Hematopoietic multipotent progenitor cell treated with erythropoietin and hydrocortisone succinate and interleukin-3 and kit ligand, for 17 days (in vitro differentiated cells): ENCODE data around the gene MMP21.
A peak's percentile ranks its signal among the peaks of the same experiment; 100 is the strongest.

ENCODE experiments used
- DNase-seq: peaks from one replicate; pipeline ENCODE4 v3.0.0-alpha.2; 2015; ENCODE audit warnings: low spot score

The MMP21 gene

DNA sequence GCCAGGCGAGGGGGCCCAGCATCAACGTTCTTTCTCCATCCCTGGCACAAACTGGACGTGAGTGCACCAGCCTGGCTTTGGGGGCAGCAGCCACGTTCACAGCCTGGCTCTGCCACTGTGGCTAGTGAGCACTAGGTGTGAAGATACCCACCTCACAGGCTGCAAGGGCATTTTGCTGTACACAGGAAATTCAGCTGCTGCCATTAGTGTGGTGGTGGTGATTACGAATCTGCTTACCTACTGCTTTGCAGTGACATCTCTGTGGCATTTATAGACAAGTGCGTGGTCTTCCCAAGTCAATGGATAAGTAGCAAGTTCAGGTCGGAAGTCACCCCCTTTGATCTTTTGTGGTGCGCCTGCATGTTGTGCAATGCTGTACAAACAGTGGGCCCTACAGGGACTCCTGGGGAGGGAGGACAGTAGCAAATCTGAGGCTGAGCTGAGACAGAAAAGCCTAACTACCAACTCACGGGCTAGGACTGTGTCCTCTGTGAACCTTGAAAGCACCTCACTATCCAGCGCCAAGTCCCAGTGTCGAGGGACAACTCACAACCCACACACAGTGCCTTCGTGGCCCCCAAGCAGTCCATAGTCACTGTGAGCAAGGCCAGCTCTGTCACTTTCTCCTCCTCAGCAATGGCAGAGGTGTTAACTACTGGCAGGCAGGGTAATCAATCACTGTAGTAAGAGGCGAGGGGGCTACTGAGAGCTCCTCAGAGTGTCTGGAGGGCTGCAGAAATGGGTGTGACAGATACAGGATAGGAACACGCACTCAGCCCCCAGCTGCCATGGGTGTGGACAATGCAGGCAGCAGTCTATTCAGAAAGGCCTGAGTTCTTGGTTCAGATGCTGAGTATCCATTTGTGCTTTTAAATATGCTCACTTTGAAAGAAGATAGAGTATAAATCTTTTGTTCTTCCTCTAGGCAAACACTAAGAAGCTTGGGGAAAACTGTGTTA is 17.0 kb upstream of the MMP21 start:
- no peak for DNase-seq

DNA sequence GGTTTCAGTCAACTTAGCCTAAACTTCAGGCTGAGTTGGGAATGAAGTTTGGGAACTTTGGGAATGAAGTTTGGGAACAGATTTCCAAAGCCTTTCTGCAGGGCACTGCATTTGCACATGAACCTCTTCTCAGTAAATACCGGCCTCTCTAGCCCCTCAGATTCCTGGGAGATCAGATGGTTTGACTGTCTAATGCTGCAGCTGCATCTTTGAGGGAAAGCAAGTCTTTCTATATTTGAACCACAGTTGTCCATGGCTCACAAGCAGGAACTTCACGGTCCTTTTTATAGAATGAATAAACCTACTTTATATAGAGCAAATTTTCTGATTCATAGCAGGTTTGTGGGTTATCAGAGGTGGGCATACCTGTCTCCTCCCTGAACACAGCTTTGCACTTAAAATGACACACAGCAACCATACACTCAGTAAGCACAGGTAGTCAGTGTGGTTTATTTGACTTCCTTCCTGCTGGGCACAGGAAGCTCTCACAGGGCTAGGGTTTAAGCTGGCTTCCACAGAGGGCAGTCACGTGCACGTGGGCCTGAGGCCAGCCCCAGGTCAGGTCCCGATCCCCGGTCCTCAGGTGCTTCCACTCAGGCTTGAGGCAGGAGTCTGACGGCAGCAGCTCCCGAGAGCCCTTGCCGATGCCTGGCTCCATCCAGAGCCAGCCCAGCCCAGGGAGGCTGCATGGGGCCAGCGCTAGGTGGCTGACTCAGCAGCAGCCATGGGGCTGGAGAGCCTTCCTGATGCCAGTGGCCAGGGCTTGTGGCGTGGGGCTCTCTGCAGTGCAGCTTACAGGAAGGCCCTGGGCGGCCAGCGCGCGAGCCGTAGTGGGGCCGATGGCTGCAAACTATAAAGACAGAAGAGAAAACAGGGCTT is 12.8 kb upstream of the MMP21 start:
- DNase-seq, result no peak

DNA sequence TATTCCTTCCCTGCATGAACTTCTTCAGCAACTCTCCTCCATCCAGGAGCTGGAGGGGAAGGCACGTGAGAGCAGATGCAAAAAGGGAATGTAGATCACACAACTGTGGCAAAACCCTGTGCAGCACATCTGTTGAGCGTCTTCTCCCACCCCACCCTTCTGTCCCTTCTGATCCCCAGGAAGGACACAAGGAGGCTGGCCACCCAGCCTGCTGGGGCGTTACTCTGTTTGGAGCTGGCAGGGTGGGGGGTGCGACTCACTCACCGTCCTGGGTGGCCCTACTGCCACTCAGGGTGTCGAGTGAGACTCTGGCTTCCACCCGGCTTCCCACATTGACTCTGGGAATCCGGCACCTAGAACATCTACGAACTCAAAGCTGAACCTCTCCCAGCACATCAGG is 10.2 kb upstream of the MMP21 start:
- no peak for DNase-seq

DNA sequence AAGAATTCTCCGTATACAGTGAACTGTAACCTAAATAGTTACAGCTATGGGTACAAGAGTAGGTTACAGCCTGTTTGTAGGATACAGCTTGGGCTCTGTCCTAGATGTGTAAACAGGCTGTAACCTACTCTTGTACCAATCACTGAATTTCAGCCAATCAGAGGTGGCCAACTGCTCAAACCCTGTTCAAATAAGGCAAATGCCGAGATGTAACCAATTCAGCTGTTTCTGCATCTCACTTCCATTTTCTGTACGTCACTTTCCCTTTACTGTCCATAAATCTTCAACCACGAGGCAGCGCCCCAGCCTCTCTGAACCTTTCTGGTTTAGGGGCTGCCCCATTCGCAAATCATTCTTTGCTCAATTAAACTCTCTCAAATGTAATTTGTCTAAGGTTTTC is 8.3 kb upstream of the MMP21 start:
- no peak for DNase-seq

DNA sequence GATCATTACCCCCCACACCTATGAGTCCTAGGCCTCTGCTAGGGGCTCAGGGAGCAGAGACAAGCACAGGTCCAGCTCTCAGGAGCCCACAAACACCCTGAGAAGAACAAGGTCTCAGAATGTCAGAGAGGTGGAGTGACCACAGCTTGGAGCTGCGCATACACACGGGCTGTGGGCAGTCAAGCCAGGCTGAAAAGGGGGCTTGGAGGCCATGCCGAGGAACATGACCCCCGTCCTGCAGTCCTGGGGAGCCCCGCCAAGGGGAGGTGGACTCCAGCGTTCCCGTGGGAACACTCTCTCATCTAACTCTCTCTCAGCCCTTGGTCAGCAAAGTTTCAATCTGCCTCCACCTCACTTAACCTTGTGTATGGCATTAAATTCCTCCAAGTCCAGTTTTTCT is 7.8 kb upstream of the MMP21 start:
- DNase-seq, result no peak

DNA sequence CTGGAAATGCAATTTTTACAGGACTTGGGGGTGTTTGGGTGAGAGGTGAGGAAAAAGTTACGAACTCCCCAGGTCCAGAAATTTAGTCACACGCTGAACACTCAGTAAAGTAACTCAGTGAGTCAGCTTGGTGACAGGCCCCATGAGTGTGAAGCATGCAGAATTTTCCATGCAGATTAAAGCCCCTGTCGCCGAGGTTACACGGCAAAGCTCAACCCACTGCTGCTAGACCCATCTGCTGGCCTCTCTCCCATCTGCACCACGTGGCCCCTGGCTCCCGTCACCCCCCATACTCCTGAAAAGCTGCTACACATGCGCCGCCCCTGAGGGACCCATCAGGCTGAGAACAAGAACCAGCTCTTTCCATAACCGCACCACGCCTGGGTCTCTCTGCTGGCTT is 7.0 kb upstream of the MMP21 start:
- DNase-seq, result no peak

DNA sequence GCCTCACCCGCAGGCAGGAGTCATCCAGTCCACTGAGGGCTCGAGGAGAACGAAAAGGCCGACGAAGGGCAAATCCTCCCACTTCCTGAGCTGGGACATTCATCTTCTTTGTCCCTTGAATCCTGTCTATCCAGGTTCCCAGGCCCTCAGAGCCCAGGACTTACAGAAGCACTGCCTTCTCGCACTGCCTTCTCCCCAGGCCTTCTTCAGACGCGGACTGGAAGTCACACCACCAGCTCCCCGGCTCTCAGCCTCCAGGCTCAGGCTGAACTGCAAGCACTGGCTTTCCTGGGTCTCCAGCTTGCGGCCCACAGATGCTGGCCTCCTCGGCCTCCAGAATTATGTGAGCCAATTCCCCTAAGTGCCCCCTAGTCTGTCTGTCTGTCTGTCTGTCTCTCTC is 6.4 kb upstream of the MMP21 start:
- DNase-seq, result no peak

DNA sequence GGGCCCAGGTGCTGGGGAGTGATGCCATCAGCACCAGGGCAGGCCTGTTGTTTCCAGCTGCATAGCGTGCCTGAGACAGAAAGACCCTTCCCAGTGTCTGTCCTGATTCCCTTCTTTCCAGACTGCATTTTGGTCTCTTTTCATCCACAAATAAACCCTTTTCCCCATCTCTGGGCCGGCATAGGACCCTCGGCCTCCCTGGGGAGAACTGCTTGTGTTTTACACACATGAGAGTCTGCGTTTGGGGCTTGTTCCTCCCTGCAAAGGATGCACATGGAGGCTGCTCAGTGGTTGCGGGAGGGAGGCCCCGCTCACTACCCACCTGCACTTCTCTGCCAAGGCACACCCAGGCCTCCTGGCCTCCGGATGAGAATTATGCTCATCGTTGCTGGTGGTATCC is 5.8 kb upstream of the MMP21 start:
- DNase-seq, result no peak

DNA sequence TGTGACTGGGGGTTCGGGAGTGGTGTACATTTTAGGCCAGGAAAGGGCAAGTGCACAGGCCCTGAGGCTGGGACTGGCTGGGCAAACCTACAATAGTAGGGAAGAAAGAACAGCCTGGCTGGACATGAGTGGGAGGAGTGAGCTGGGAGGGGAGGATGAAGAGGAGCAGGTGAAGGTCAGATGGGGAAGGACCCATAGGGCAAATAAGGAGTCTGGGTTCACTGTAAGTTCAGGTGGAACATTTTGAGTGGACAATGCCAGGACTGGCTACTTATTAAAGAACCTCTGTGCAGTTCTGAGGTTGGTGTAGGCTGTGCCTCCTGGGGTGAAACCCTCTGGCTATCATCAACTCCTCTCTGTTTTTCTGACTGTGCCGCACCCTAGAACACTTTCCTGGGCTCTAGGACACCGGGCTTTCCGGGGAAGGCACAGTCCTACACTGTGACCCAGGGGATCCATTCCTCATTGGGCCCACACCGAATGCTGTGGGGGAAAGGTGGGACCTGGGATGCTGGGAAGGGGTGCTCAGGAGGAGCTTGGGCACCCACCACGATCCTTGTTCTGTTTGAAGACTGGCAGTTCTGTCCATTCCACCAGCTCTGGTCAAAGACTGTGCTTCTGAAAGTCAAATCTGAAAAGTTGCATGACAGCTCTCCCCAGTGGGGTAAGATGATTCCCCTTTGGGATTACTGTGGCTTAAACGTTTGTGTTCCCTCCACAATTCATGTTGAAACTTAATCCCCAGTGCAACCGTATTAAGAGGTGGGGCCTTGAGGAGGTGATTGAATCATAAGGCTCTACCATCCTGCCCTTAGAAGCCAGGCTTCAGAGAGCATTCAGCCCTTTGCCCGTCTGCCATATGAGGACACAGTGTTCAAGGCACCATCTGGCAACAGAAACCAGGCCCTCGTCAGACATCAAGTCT is 4.0 kb upstream of the MMP21 start:
- no peak for DNase-seq

DNA sequence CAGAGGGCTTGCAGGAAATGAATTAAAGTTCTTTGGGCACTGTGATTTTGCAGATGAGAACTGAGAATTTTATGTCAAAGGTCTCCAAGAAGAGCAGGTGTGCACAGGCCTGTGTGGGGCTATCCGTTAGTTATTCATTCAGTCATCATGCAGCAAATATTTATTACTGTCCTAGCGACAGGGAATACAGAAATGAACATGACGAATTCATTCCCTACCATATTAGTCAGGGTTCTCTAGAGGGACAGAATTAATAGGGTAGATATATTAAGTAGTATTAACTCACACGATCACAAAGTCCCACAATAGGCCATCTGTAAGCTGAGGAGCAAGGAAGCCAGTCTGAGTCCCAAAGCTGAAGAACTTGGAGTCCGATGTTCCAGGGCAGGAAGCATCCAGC is 2.9 kb upstream of the MMP21 start:
- no peak for DNase-seq

DNA sequence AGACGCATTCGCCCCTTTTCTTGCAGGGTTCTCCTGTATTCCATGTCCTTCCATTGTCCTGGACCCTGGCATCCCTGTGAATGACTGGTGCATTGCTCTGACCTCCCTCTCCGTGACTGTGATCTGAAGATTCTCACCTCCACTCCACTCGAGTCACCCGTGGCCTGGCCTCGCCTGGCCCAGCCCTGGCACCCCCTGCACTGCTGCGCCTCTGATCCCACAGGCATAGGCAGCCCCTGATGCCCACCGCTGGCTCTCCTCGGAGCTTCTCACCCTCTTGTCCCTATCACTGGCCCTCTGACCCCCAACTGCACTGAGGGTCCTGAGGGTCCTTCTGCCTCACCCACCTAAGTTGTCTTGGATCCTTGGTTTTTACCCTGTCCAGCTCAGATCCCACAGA is 2.2 kb upstream of the MMP21 start:
- DNase-seq, result no peak

DNA sequence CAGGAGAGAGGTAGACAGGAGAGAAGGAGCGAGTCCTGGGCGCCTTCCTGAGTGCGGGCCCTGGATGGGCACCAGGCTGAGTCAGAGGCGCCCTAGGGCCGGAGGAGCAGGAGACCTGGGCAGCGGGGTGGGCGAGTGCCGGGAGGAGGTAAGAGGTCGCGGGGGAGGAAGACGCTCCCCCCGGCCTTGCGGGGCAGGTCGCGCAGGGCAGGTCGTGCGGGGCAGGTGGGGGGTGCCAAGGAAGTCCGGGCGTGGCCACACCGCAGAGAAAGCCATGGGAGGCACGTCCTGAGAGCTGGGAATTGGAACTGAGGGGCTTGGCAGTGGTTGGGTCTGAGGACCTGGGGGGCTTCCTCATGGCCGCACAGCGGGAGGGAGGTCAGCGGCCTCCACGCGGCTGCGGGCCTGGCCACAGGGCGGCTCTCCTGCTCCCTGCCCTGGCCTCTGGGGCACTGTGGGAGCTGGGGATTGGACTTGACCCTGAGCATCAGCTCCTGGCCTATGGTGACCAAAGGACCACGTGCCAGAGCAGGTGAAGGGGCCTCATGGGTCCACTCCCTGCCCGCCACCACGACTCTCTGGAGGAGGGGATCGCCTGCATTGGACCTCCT is 935 bp downstream of the MMP21 start:
- no peak for DNase-seq

DNA sequence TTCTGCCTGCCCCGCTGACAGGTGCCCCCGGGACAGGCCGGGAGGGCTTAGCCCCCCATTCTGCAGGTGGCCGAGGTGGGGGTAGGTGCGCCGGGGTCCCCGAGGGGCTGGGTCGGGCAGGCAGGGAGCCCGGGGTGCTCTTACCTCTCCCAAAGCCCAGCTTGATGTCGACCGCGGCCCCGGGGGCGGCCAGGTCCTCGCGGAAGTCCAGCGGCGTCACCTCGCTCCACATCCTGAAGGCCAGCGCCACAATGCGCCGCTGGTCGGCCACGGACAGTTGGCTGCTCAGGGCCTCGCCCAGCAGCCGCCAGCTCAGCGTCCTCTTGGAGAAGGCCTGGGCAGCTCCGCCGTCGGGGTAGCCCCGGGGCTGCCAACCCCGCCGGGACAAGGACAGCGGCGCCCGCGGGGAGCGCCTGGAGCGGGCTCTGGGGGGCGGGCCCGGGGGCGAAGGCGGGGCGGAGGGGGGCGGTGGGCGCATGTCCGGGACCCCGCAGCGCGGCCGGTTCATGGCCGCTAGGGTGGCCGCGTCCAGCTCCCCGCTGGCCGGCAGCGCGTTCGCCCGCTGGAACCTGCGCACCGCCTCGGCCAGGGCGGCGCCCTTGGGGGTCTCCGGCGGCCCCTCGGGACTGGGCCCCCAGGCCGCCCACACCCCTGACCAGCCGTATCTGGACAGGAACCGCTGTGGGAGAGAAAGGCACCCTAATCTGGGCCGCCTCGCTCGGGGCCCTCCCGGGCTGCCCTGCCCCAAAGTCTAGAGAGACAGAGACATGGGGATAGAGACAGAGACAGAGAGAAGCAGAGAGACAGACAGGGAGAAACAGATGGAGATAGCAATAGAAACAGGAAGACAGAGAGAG is 1.7 kb downstream of the MMP21 start:
- no peak for DNase-seq

DNA sequence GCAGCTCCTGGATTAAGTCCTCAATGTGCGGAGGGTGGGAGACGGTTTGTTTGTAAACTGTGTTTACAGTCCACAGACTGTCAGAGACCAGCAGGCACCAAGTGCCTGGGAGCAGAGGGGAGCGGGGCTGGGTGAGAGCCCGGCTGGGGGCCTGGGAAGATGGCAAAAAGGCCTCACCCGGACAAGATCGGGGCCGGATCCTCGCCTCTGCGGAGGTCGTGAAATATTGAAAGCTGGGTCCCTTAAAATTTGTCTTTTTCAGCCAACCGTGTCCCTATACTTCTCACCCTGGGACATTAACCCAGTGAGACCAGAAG is 2.8 kb downstream of the MMP21 start:
- no peak for DNase-seq

DNA sequence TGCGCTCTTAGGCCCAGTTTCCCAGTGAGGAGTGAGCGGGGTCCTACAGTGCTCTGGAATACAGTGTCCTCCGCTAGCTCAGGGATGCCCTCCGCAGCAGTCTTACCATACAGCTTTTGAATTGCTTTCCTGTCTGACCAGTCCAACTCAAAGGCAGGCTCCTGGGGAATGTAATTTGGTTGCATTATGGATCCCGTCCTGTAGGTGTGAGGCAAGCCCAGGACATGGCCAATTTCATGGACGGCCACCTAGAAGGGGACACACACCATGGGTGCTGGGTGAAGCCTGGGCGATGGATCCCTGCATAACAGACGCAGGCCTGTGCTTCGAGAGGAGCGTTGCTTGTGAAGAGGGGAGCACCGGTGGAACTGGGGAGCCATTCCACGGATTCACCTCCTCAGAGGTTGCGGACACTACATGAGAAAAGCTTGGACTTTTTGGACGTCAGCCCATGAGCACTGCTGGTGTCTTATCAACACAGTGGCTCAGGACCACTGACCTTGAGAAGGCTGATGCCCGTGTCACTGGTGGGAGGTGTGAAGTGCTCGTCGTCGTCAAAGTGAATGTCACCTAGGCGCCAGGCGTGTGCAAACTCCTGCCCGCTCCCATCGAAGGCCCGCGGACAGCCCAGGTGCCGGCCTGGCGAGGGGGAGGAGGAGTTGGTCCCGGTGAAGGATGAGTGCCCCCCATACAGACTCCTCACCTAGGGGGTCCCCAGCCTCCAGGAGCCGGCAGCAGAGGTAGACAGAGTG is 3.3 kb downstream of the MMP21 start:
- no peak for DNase-seq

DNA sequence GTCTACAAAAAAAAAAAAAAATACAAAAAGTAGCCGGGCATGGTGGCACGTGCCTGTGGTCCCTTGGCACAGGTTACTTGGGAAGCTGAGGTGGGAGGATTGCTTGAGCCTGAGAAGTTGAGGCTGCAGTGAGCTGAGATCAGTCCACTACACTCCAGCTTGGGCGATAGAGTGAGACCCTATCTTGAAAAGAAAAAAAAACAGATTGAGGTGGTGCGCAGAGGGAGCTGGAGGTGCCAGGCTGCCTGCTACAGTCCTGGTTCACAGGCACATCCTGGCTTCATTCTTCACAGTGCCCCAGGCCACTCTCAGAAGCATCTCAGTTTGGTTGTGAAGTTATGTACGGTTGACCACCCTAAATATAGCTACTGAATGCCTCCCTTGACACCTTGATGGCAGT is 4.8 kb downstream of the MMP21 start:
- no peak for DNase-seq

DNA sequence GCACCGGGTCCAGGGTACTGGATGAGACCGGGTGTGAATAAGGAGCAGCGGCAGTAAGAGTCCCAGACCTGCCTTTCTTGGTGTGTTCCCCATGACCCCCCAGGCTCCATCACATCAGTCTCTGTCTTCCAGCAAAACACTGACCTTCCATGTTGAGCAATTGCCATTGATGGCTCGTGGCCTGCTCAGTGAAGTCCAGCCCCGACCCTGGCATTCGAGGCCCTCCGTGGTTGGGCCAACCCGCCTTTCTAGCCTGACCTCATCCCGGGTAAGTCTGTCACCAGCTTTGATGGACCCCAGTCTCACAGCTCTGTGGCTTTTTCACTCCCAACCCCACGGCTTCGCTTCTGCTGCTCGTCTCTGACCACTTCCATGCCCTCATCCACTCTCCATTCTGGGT is 6.4 kb downstream of the MMP21 start:
- DNase-seq, result no peak

DNA sequence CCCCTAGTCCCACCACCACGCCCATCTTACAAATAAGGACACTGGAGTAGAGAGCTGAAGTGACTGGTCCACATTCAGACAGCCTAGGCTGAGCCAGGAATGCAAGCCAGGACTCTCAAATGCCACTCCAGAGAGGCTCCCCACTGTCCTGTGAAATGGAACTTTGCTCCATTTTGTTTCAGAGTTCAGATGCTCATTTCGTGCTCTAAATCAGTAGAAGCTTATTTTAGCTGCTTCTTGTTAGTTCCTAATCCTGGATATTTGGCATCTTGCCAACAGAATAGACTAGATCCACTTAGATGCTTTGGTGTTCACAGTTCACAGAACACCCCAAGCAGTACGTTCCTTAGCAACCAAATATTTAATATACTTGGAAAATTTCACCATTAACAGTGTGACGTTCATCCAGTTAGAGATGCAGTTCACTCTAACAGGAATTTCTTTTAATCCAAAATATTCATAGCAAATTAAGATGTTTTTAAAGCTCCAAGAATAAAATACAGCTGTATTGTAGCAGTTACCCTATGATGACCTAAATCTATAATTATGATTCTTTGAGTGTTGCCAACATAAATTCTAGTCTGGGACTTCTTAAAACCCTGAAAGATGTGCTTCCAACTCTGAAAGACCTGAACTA is 7.3 kb downstream of the MMP21 start:
- DNase-seq, result peak; percentile 26

DNA sequence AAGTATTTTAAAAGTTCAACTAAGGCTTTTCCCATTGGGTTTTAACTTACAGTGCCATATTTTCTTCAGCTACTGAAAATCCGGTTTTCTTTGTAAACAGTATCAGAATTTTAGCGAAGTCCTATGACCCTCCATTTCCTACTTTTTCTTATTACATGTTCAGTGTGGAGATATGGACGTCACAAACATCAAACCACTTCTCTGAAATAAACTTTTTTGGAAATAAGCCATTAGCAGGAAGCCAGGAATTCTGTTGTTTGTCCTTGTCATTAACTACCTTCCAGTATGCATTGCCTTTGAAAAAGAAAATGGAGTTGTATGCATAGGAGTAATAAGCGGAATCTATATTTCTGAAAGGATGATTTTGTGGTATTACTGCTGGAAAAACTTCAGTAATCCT is 9.1 kb downstream of the MMP21 start:
- no peak for DNase-seq

DNA sequence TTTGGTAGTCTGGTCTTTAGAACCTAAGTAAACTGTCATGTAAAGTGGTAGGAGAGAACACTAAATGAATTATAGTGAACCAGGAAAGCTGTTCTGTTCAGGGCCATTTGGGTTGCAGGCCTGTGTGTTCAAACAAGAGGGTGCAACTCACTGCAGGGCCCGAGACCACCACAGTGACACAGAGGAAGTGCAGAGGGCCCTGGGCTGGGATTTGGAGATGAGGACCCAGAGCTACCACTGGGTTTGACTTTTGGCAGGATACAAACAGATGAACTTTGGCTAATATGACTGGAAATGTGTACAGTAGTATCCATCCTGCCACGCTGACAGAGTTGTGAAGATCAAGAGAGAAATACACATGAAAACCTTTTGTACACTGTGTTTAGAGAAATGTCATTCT is 9.8 kb downstream of the MMP21 start:
- DNase-seq, result no peak
